HepG2 (cell line): Measurements from ENCODE around the gene STYXL1. TPM values are rescaled to one million over a fixed set of nuclear protein-coding genes. Genes with fewer than 3 reads are reported as not detected.
A peak's percentile ranks its signal among the peaks of the same experiment; 100 is the strongest.

Experiments used
- EHMT2 ChIP-seq: fragments of 200-600 bp; sonication (generic); IDR thresholded peaks from 2 replicates; pipeline ENCODE4 v1.7.0; 2017; ENCODE audit warnings: antibody characterized with exemption, low read depth, low read length, borderline replicate concordance
- ESRRA ChIP-seq: sonication (generic); formaldehyde crosslinking; IDR thresholded peaks from 2 replicates; pipeline ENCODE4 v1.5.1; 2020; ENCODE audit warnings: mild to moderate bottlenecking, low read depth, missing genetic modification reagents
- ETV6 ChIP-seq: sonication (generic); formaldehyde crosslinking; conservative IDR thresholded peaks from 2 replicates; pipeline ENCODE4 v1.4.0; 2020; ENCODE audit warnings: missing genetic modification reagents
- HOXD1 ChIP-seq: sonication (generic); formaldehyde crosslinking; IDR thresholded peaks from 2 replicates; pipeline ENCODE4 v1.5.0; 2020; ENCODE audit warnings: missing genetic modification reagents
- IKZF1 ChIP-seq: fragments of 450-650 bp; IDR thresholded peaks from 2 replicates; pipeline ENCODE4 v1.7.1; 2016
- ISL2 ChIP-seq: sonication (generic); formaldehyde crosslinking; IDR thresholded peaks from 2 replicates; pipeline ENCODE4 v1.5.0; 2020; ENCODE audit warnings: missing genetic modification reagents
- MXD3 ChIP-seq: IDR thresholded peaks from 2 replicates; pipeline ENCODE4 v1.6.1; 2016; ENCODE audit warnings: mild to moderate bottlenecking, missing biosample characterization, missing genetic modification reagents
- MYC ChIP-seq: sonication (generic); formaldehyde crosslinking; IDR thresholded peaks from 2 replicates; pipeline ENCODE4 v1.9.0; 2021; ENCODE audit warnings: missing genetic modification reagents, borderline replicate concordance
- NFIB ChIP-seq: sonication (generic); formaldehyde crosslinking; IDR thresholded peaks from 2 replicates; pipeline ENCODE4 v1.9.0; 2021; ENCODE audit warnings: missing genetic modification reagents, mild to moderate bottlenecking, borderline replicate concordance
- PRMT3 ChIP-seq: sonication (generic); formaldehyde crosslinking; IDR thresholded peaks from 2 replicates; pipeline ENCODE4 v1.8.1; 2022; ENCODE audit warnings: low read depth, mild to moderate bottlenecking, moderate library complexity, missing genetic modification reagents, borderline replicate concordance
- RXRA ChIP-seq: sonication (generic); formaldehyde crosslinking; IDR thresholded peaks from 2 replicates; pipeline ENCODE4 v1.5.1; 2020; ENCODE audit warnings: missing genetic modification reagents
- SIN3A ChIP-seq: IDR thresholded peaks from 2 replicates; pipeline ENCODE4 v1.6.1; 2011; ENCODE audit warnings: low read depth, mild to moderate bottlenecking, control low read depth, low read length, borderline replicate concordance
- SMAD3 ChIP-seq: sonication (generic); formaldehyde crosslinking; IDR thresholded peaks from 2 replicates; pipeline ENCODE4 v1.4.0; 2020; ENCODE audit warnings: missing genetic modification reagents
- ZEB1 ChIP-seq: IDR thresholded peaks from 2 replicates; pipeline ENCODE4 v1.6.1; 2012; ENCODE audit warnings: mild to moderate bottlenecking, low read depth, inconsistent platforms; ENCODE audit not compliant: insufficient replicate concordance
- ZNF138 ChIP-seq: sonication (generic); formaldehyde crosslinking; IDR thresholded peaks from 2 replicates; pipeline ENCODE4 v1.5.0; 2020; ENCODE audit warnings: mild to moderate bottlenecking, low read depth, missing genetic modification reagents
- ZNF234 ChIP-seq: sonication (generic); formaldehyde crosslinking; conservative IDR thresholded peaks from 2 replicates; pipeline ENCODE4 v1.5.1; 2020; ENCODE audit warnings: mild to moderate bottlenecking, missing genetic modification reagents
- ZNF274 ChIP-seq: sonication (generic); formaldehyde crosslinking; IDR thresholded peaks from 2 replicates; pipeline ENCODE4 v1.5.1; 2020; ENCODE audit warnings: mild to moderate bottlenecking, missing genetic modification reagents
- ZNF331 ChIP-seq: sonication (generic); formaldehyde crosslinking; IDR thresholded peaks from 2 replicates; pipeline ENCODE4 v1.4.0; 2020; ENCODE audit warnings: missing genetic modification reagents
- ZNF337 ChIP-seq: sonication (generic); formaldehyde crosslinking; IDR thresholded peaks from 2 replicates; pipeline ENCODE4 v1.5.1; 2020; ENCODE audit warnings: missing genetic modification reagents, low read depth, mild to moderate bottlenecking, borderline replicate concordance
- ZNF503 ChIP-seq: sonication (generic); formaldehyde crosslinking; IDR thresholded peaks from 2 replicates; pipeline ENCODE4 v1.4.0; 2020; ENCODE audit warnings: missing genetic modification reagents
- ZNF614 ChIP-seq: IDR thresholded peaks from 2 replicates; pipeline ENCODE4 v1.6.1; 2018; ENCODE audit warnings: missing biosample characterization, missing genetic modification reagents, inconsistent platforms, borderline replicate concordance
- polyA plus RNA-seq, 8 experiments: library from polyadenylated mRNA; depleted of rRNA in 3 of 8; stranded (reverse) in 7 of 8; unstranded in 1 of 8; fragments of >200 nt; fragmentation: Illumina TruSeq in 4 of 8; extraction: Trizol in 4 of 8; gene quantifications; 2 replicates each; pipeline versions ENCODE4 v1.2.1 to v1.2.3, GENCODE V29; 2011 to 2016; ENCODE audit warnings: low read depth in 4 of 8, missing spikeins in 1 of 8, mixed read lengths in 1 of 8; ENCODE audit not compliant: insufficient read depth in 1 of 8
- total RNA-seq, 5 experiments: library from RNA; depleted of rRNA; stranded (reverse); fragments of >200 nt; fragmentation: Illumina TruSeq; extraction: Trizol; gene quantifications; 2 replicates each; pipeline ENCODE4 v1.2.3, GENCODE V29; 2016; ENCODE audit warnings: low read depth in 1 of 5
- TF ChIP-seq, protein P1 (sequence below): sonication (generic); formaldehyde crosslinking; IDR thresholded peaks from 2 replicates; pipeline ENCODE4 v1.5.1; 2020; ENCODE audit warnings: mild to moderate bottlenecking, missing genetic modification reagents, moderate library complexity
- TF ChIP-seq, protein P2 (sequence below): sonication (generic); formaldehyde crosslinking; IDR thresholded peaks from 2 replicates; pipeline ENCODE4 v1.4.0; 2020; ENCODE audit warnings: missing genetic modification reagents, low read depth, mild to moderate bottlenecking, borderline replicate concordance

The STYXL1 gene
- total and polyA plus RNA-seq, 2 of the 13 experiments (the other 11 are each of a cell fraction or from before 2014, with no cell fraction given): 23.9 to 38.3 TPM

- TF ChIP-seq ZNF503 (no peak), NFIB (CRISPR knock-in tag) (no peak), ETV6 (CRISPR knock-in tag) (0 out of 2 replicates have a peak, but pooled peaks have one; percentile 72), ZNF331 (peak; percentile 81), ZNF337 (CRISPR knock-in tag) (no peak), IKZF1 (no peak), ZNF614 (CRISPR knock-in tag) (0 out of 2 replicates have a peak, but pooled peaks have one; percentile 61), ZNF234 (0 out of 2 replicates have a peak, but pooled peaks have one; percentile 47), SMAD3 (CRISPR knock-in tag) (no peak), RXRA (CRISPR knock-in tag) (peak; percentile 65), SIN3A (peak; percentile 85; the same call in 1 of the 2 replicates), ZNF274 (CRISPR knock-in tag) (peak; percentile 81; the same call in 1 of the 2 replicates), HOXD1 (CRISPR knock-in tag) (no peak), ISL2 (CRISPR knock-in tag) (peak; percentile 52; the same call in 1 of the 2 replicates), ESRRA (CRISPR knock-in tag) (no peak; the same call in 1 of the 2 replicates), PRMT3 (no peak), EHMT2 (no peak), ZEB1 (no peak), MYC (CRISPR knock-in tag) (peak; percentile 92), MXD3 (peak; percentile 71), ZNF138 (CRISPR knock-in tag) (no peak)
- TF ChIP-seq, protein P1, sequence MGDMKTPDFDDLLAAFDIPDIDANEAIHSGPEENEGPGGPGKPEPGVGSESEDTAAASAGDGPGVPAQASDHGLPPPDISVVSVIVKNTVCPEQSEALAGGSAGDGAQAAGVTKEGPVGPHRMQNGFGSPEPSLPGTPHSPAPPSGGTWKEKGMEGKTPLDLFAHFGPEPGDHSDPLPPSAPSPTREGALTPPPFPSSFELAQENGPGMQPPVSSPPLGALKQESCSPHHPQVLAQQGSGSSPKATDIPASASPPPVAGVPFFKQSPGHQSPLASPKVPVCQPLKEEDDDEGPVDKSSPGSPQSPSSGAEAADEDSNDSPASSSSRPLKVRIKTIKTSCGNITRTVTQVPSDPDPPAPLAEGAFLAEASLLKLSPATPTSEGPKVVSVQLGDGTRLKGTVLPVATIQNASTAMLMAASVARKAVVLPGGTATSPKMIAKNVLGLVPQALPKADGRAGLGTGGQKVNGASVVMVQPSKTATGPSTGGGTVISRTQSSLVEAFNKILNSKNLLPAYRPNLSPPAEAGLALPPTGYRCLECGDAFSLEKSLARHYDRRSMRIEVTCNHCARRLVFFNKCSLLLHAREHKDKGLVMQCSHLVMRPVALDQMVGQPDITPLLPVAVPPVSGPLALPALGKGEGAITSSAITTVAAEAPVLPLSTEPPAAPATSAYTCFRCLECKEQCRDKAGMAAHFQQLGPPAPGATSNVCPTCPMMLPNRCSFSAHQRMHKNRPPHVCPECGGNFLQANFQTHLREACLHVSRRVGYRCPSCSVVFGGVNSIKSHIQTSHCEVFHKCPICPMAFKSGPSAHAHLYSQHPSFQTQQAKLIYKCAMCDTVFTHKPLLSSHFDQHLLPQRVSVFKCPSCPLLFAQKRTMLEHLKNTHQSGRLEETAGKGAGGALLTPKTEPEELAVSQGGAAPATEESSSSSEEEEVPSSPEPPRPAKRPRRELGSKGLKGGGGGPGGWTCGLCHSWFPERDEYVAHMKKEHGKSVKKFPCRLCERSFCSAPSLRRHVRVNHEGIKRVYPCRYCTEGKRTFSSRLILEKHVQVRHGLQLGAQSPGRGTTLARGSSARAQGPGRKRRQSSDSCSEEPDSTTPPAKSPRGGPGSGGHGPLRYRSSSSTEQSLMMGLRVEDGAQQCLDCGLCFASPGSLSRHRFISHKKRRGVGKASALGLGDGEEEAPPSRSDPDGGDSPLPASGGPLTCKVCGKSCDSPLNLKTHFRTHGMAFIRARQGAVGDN (CRISPR knock-in tag): peak; percentile 83
- TF ChIP-seq, protein P2, sequence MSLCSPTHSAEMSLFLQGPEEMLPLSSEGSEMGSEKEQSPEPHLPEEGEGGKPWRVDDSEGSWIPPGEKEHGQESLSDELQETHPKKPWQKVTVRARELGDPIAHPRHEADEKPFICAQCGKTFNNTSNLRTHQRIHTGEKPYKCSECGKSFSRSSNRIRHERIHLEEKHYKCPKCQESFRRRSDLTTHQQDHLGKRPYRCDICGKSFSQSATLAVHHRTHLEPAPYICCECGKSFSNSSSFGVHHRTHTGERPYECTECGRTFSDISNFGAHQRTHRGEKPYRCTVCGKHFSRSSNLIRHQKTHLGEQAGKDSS (CRISPR knock-in tag): no peak; the same call in 1 of the 2 replicates
Observed at GRCh38 chr7:75994388-75995051, 53.3 kb downstream of the STYXL1 start, which contains the start of gene TMEM120A (continued).
